G401.6 (cell line): ENCODE results near the gene TSC22D2.
A peak's percentile ranks its signal among the peaks of the same experiment; 100 is the strongest.
"Not testable (repeated sequence)": the region's sequence is repeated elsewhere in the genome, so short reads cannot be mapped to it uniquely, and the experiment has no call there.

ENCODE experiments used
- FAIRE-seq: peaks from 2 replicates; lab custom pipeline; 2012; peaks lifted over from hg19 to GRCh38; lab: Jason Lieb, UNC

Gene TSC22D2

DNA sequence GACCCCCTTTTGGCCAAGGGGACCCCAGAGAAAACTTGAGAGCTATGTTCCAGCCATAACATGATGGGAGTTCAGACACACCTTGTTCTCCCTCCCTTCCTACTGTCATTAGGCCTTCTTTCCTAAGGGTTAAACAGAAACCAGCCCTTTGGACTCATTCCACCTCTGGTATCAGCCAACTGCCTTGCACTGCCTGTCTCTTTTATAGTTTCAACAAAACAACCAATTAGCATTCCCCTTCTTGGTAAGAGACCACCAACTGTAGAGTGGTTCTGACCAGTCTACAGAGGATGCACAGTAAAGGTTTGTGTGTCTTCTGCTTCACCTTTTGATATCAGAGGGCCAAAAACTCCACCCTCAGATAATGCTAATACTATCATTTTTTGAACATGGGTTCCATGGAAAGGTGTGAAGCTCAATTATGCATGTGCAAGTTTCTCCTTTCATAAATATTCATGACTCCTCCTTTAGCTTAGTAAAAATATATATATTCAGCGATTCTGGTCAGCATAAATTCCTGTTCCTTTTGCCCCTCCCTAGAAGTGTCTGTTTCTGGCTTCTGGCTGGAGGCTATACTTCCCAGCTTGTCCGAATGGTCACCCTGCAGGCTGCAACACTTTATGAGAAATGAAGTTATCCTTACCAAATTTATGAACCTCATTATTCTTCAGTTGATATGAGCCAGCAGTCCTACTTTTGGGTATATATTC is 82.3 kb downstream of the TSC22D2 start:
- no peak for FAIRE-seq

DNA sequence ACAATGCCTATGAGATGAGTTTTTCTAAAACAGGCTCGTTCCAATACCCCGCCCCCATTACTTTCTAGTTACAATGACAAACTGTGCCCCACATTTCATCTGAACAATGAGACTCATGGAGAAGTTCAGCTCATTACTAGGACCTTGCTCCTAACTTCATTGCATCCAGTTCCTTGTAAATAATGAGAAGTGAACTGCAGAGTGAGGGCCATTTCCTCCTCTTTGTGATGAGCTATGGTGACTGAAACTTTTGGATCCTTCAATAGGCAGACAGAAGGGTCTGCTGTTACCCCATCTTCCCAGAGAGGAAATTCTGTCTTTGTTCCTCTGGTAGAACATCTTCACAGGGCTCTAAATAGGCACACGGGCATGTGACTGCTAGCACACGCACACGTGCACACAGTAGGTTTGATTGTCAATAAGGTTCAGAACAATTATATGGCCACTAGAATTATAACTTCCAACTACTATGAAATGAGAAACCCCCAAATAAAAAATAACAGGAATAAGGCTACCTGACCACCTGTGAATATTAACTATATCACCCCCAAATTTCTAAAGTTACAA is 86.4 kb downstream of the TSC22D2 start:
- FAIRE-seq = no peak

DNA sequence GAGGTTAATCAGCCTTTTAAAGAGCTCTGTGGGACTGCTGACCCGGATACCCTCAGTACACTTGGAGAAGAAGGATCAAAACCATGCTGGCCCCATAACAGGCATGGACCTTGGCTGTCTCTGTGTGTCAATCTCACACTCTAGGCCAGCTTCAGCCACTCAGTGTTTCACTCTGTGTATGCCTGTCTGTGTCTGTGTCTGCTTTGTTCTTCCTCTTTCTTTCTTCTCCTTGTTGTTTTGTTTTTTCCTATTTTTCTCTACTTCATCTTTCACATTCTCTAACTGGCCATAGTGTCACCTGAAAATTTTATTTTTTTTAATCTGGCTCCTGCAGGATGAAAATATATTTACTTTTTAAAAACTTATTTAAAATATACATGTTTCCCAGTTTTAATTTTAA is 87.1 kb downstream of the TSC22D2 start:
- FAIRE-seq = no peak

- peak; percentile 95 for FAIRE-seq
Observed at GRCh38 chr3:150495563-150496168, 87.6 kb downstream of the TSC22D2 start.

DNA sequence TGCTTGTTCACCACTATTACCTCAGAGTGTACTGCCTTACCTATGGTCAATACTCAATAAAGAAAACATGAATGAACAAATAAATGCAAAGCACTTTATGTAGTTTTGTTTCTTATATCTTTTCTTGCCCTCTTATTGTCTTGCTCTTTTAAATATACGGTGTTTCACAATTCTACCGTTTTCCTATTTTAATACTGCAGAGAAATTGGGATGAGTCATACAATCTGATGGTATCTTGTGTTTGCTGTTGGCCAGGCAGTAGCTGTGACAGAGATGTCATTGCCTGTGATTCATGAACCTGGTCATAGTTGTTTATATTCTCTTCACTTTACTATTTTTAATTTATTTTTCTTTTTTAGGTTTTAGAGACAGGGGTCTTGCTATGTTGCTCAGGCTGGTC is 89.9 kb downstream of the TSC22D2 start:
- FAIRE-seq = no peak

DNA sequence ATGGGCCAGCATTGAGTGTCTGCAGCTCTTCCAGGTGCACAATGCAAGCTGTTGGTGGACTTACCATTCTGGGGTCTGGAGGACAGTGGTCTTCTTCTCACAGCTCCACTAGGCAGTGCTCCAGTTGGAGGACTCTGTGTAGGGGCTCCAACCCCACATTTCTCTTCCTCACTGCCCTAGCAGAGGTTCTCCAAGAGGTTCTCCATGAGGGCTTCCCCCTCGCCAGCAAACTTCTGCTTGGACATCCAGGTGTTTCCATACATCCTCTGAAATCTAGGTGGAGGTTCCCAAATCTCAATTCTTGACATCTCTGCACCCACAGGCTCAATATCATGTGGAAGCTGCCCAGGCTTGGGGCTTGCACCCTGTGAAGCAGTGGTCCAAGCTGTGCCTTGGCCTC is 92.9 kb downstream of the TSC22D2 start:
- FAIRE-seq = not testable (repeated sequence)

GRCh38 chr3:150503402-150504099 is 95.5 kb downstream of the TSC22D2 start:
- FAIRE-seq = no peak

GRCh38 chr3:150504483-150504882 is 96.4 kb downstream of the TSC22D2 start:
- FAIRE-seq = no peak

- no peak for FAIRE-seq
Observed at GRCh38 chr3:150508401-150508800, 100.3 kb downstream of the TSC22D2 start.

- no peak for FAIRE-seq
Observed at GRCh38 chr3:150509780-150510179, 101.7 kb downstream of the TSC22D2 start.

GRCh38 chr3:150511122-150511821 is 103.2 kb downstream of the TSC22D2 start:
- no peak for FAIRE-seq

- FAIRE-seq = no peak
Observed at GRCh38 chr3:150515210-150515609, 107.1 kb downstream of the TSC22D2 start.
